ENCODE results near the gene ABCD4. TPM values are rescaled to one million over a fixed set of nuclear protein-coding genes. Genes with fewer than 3 reads are reported as not detected.

Gene ABCD4
- polyA plus RNA-seq, 3 donors, result 13.9 to 54.1 (median 14.2) TPM

DNA sequence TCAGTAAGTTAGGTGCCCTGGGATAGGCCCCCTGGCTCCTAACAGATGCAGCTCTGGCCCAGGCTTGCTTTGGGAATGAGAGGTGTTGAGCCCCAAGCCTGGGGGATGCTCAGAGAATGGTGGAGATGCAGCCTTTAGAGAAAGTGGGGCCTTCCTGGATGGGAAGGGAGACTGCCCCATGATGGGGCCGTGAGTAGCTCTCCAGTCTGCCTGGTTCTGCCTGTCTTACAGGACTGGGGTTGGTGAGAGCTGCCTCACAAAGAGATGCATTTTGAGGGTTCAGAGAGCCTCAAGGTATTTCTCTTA is 45.0 kb upstream of the ABCD4 start:
- Histone ChIP-seq H3K36me3 (replicated peaks in 1 of 2; ENCODE audit: control insufficient read depth in 1 of 2, insufficient read depth in 2 of 2, low read length in 2 of 2) (no peaks in the 10 kb centered on the region), H4K20me1 (ENCODE audit: insufficient read depth, low read length) (no peaks in the 10 kb centered on the region), H3K79me2 (ENCODE audit: insufficient read depth, low read length) (no peaks in the 10 kb centered on the region), H3K9me3 (replicated peaks in 1 of 2; ENCODE audit: control insufficient read depth in 1 of 2, insufficient read depth in 1 of 2, low read length in 2 of 2) (no peaks in the 10 kb centered on the region), H3K9ac (ENCODE audit: insufficient read depth, low read length, poor library complexity, severe bottlenecking) (no peak overlapping the region), H3K4me2 (replicated peaks; ENCODE audit: extremely low read depth, low read length, poor library complexity, severe bottlenecking) (no peak overlapping the region), H3K4me3 (replicated peaks in 1 of 3; ENCODE audit: low read depth in 2 of 3, low read length in 3 of 3) (no peak overlapping the region), H3K27ac (ENCODE audit: low read depth in 1 of 2, low read length in 2 of 2) (no peak overlapping the region), H3K4me1 (ENCODE audit: control insufficient read depth in 1 of 2, insufficient read depth in 2 of 2, low read length in 2 of 2) (no peaks in the 10 kb centered on the region), H2AFZ (ENCODE audit: insufficient read depth, low read depth, low read length, poor library complexity, severe bottlenecking) (no peak overlapping the region), H3K27me3 (ENCODE audit: control insufficient read depth in 2 of 2, insufficient read depth in 2 of 2, low read length in 2 of 2) (no peaks in the 10 kb centered on the region)
- intact Hi-C loops (cut with micrococcal nuclease), result no loop called here
- Mint-ChIP-seq H3K4me3 (no peak overlapping the region), H3K27me3 (ENCODE audit: low read depth in 3 of 3) (peaks cover 6 to 15% (median 12%) of the 10 kb centered on the region in 3 donors), H3K4me1 (no peaks in the 10 kb centered on the region), H3K36me3 (no peaks in the 10 kb centered on the region), H3K27ac (no peak overlapping the region), H3K9me3 (no peaks in the 10 kb centered on the region)
- WGBS (ENCODE audit: insufficient coverage), result 100% methylated on average over 1 of the region's 1 CpG
- no peak for TF ChIP-seq CTCF (IDR thresholded peaks at IDR 0.05)
- DNase-seq, result no peak

- no peak overlapping the region for H3K9ac ChIP-seq (ENCODE audit: insufficient read depth, low read length, poor library complexity, severe bottlenecking)
- Mint-ChIP-seq H3K4me3 (no peak overlapping the region), H3K27me3 (ENCODE audit: low read depth in 3 of 3) (peaks cover 8 to 15% (median 12%) of the 10 kb centered on the region in 3 donors), H3K4me1 (no peaks in the 10 kb centered on the region), H3K27ac (no peak overlapping the region), H3K36me3 (no peaks in the 10 kb centered on the region), H3K9me3 (no peaks in the 10 kb centered on the region)
- H3K27ac ChIP-seq (ENCODE audit: low read depth in 1 of 2, low read length in 2 of 2), result no peak overlapping the region
- H3K4me1 ChIP-seq (ENCODE audit: control insufficient read depth in 1 of 2, insufficient read depth in 2 of 2, low read length in 2 of 2), result no peaks in the 10 kb centered on the region
- DNase-seq, result no peak
- 94% methylated on average over 4 of the region's 7 CpGs for WGBS (ENCODE audit: insufficient coverage)
- H2AFZ ChIP-seq (ENCODE audit: insufficient read depth, low read depth, low read length, poor library complexity, severe bottlenecking), result no peak overlapping the region
- intact Hi-C loops (cut with micrococcal nuclease), result no loop called here
- H3K9me3 ChIP-seq (replicated peaks in 1 of 2; ENCODE audit: control insufficient read depth in 1 of 2, insufficient read depth in 1 of 2, low read length in 2 of 2), result no peaks in the 10 kb centered on the region
- no peaks in the 10 kb centered on the region for H4K20me1 ChIP-seq (ENCODE audit: insufficient read depth, low read length)
- no peaks in the 10 kb centered on the region for H3K27me3 ChIP-seq (ENCODE audit: control insufficient read depth in 2 of 2, insufficient read depth in 2 of 2, low read length in 2 of 2)
- no peaks in the 10 kb centered on the region for H3K79me2 ChIP-seq (ENCODE audit: insufficient read depth, low read length)
- H3K36me3 ChIP-seq (replicated peaks in 1 of 2; ENCODE audit: control insufficient read depth in 1 of 2, insufficient read depth in 2 of 2, low read length in 2 of 2), result no peaks in the 10 kb centered on the region
- H3K4me3 ChIP-seq (replicated peaks in 1 of 3; ENCODE audit: low read depth in 2 of 3, low read length in 3 of 3), result no peak overlapping the region
- no peak overlapping the region for H3K4me2 ChIP-seq (replicated peaks; ENCODE audit: extremely low read depth, low read length, poor library complexity, severe bottlenecking)
- TF ChIP-seq CTCF (IDR thresholded peaks at IDR 0.05), result no peak
Observed at GRCh38 chr14:74347097-74347794, 44.5 kb upstream of the ABCD4 start.
